ENCODE measurements around the gene INPP5D. TPM values are rescaled to one million over a fixed set of nuclear protein-coding genes. Genes with fewer than 3 reads are reported as not detected.

The INPP5D gene
- total and polyA plus RNA-seq, 4 donors, result 2.9 to 18.8 (median 6.6) TPM

GRCh38 chr2:233118648-233119000 is 58.5 kb downstream of the INPP5D start:
- no peak overlapping the region for H3K9ac ChIP-seq (ENCODE audit: low read depth in 1 of 2, low read length in 2 of 2)
- no peak overlapping the region for H3K27ac ChIP-seq (ENCODE audit: low read depth in 1 of 2, low read length in 2 of 2)
- no peaks in the 10 kb centered on the region for H3K4me1 ChIP-seq (ENCODE audit: control insufficient read depth in 4 of 4, insufficient read depth in 4 of 4, low read length in 3 of 4)
- WGBS, result 92% methylated on average over 9 of the region's 9 CpGs
- no peaks in the 10 kb centered on the region for H3K36me3 ChIP-seq (ENCODE audit: control insufficient read depth in 4 of 4, insufficient read depth in 3 of 4, low read depth in 1 of 4, low read length in 3 of 4)
- H3K4me3 ChIP-seq (ENCODE audit: low read depth in 1 of 3, low read length in 3 of 3), result no peak overlapping the region
- TF ChIP-seq JUND (IDR thresholded peaks at IDR 0.05), result no peak
- no peak for TF ChIP-seq HNF4A (conservative IDR thresholded peaks at IDR 0.05)
- TF ChIP-seq, protein P1, sequence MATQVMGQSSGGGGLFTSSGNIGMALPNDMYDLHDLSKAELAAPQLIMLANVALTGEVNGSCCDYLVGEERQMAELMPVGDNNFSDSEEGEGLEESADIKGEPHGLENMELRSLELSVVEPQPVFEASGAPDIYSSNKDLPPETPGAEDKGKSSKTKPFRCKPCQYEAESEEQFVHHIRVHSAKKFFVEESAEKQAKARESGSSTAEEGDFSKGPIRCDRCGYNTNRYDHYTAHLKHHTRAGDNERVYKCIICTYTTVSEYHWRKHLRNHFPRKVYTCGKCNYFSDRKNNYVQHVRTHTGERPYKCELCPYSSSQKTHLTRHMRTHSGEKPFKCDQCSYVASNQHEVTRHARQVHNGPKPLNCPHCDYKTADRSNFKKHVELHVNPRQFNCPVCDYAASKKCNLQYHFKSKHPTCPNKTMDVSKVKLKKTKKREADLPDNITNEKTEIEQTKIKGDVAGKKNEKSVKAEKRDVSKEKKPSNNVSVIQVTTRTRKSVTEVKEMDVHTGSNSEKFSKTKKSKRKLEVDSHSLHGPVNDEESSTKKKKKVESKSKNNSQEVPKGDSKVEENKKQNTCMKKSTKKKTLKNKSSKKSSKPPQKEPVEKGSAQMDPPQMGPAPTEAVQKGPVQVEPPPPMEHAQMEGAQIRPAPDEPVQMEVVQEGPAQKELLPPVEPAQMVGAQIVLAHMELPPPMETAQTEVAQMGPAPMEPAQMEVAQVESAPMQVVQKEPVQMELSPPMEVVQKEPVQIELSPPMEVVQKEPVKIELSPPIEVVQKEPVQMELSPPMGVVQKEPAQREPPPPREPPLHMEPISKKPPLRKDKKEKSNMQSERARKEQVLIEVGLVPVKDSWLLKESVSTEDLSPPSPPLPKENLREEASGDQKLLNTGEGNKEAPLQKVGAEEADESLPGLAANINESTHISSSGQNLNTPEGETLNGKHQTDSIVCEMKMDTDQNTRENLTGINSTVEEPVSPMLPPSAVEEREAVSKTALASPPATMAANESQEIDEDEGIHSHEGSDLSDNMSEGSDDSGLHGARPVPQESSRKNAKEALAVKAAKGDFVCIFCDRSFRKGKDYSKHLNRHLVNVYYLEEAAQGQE (IDR thresholded peaks at IDR 0.05), result no peak
- no peak for TF ChIP-seq NR2F2 (IDR thresholded peaks at IDR 0.05)
- no peaks in the 10 kb centered on the region for H3K9me3 ChIP-seq (ENCODE audit: control insufficient read depth in 4 of 4, low read length in 3 of 4)
- no peaks in the 10 kb centered on the region for H3K27me3 ChIP-seq (ENCODE audit: control insufficient read depth in 4 of 4, insufficient read depth in 4 of 4, low read length in 3 of 4)
- DNase-seq (ENCODE audit: low spot score), result no peak

DNA sequence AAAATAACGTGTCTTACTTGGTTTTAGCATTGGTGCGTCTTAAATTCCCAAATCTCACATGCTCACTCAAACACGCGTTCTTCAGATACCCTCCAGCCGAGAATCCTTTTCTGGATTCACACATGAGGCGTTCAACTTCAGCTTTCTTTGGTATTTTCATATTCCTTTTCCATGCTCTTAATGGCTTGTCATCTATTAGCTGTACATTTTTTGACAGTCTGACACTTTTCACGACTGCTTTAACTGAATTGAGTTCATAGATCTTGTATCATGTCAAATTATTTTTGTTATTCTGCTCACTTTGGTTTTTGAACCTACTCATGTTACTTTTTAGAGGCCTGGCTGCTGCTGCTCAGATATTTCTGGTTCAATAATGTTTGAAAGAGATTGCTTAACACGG is 59.0 kb downstream of the INPP5D start:
- Histone ChIP-seq H3K4me3 (ENCODE audit: low read depth in 1 of 3, low read length in 3 of 3) (no peak overlapping the region), H3K27me3 (ENCODE audit: control insufficient read depth in 4 of 4, insufficient read depth in 4 of 4, low read length in 3 of 4) (no peaks in the 10 kb centered on the region), H3K4me1 (ENCODE audit: control insufficient read depth in 4 of 4, insufficient read depth in 4 of 4, low read length in 3 of 4) (no peaks in the 10 kb centered on the region), H3K9me3 (ENCODE audit: control insufficient read depth in 4 of 4, low read length in 3 of 4) (no peaks in the 10 kb centered on the region), H3K9ac (ENCODE audit: low read depth in 1 of 2, low read length in 2 of 2) (no peak overlapping the region), H3K27ac (ENCODE audit: low read depth in 1 of 2, low read length in 2 of 2) (no peak overlapping the region), H3K36me3 (ENCODE audit: control insufficient read depth in 4 of 4, insufficient read depth in 3 of 4, low read depth in 1 of 4, low read length in 3 of 4) (no peaks in the 10 kb centered on the region)
- no peak for TF ChIP-seq EGR1 (IDR thresholded peaks at IDR 0.05; ENCODE audit: low read depth in 2 of 2)
- TF ChIP-seq FOXA1 (IDR thresholded peaks at IDR 0.05), result no peak
- no peak for TF ChIP-seq JUND (IDR thresholded peaks at IDR 0.05)
- TF ChIP-seq HNF4G (IDR thresholded peaks at IDR 0.05), result no peak
- no peak for TF ChIP-seq TAF1 (conservative IDR thresholded peaks at IDR 0.05)
- no peak for TF ChIP-seq ATF3 (IDR thresholded peaks at IDR 0.05)
- TF ChIP-seq, protein P2, sequence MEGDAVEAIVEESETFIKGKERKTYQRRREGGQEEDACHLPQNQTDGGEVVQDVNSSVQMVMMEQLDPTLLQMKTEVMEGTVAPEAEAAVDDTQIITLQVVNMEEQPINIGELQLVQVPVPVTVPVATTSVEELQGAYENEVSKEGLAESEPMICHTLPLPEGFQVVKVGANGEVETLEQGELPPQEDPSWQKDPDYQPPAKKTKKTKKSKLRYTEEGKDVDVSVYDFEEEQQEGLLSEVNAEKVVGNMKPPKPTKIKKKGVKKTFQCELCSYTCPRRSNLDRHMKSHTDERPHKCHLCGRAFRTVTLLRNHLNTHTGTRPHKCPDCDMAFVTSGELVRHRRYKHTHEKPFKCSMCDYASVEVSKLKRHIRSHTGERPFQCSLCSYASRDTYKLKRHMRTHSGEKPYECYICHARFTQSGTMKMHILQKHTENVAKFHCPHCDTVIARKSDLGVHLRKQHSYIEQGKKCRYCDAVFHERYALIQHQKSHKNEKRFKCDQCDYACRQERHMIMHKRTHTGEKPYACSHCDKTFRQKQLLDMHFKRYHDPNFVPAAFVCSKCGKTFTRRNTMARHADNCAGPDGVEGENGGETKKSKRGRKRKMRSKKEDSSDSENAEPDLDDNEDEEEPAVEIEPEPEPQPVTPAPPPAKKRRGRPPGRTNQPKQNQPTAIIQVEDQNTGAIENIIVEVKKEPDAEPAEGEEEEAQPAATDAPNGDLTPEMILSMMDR (IDR thresholded peaks at IDR 0.05; ENCODE audit: low read depth, low read length, missing input control), result no peak
- TF ChIP-seq, protein P3, sequence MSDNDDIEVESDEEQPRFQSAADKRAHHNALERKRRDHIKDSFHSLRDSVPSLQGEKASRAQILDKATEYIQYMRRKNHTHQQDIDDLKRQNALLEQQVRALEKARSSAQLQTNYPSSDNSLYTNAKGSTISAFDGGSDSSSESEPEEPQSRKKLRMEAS (IDR thresholded peaks at IDR 0.05), result no peak
- TF ChIP-seq NR2F2 (IDR thresholded peaks at IDR 0.05), result no peak
- no peak for TF ChIP-seq GABPA (IDR thresholded peaks at IDR 0.05 in 1 of 2, conservative IDR thresholded peaks at IDR 0.05 in 1 of 2)
- TF ChIP-seq, protein P4, sequence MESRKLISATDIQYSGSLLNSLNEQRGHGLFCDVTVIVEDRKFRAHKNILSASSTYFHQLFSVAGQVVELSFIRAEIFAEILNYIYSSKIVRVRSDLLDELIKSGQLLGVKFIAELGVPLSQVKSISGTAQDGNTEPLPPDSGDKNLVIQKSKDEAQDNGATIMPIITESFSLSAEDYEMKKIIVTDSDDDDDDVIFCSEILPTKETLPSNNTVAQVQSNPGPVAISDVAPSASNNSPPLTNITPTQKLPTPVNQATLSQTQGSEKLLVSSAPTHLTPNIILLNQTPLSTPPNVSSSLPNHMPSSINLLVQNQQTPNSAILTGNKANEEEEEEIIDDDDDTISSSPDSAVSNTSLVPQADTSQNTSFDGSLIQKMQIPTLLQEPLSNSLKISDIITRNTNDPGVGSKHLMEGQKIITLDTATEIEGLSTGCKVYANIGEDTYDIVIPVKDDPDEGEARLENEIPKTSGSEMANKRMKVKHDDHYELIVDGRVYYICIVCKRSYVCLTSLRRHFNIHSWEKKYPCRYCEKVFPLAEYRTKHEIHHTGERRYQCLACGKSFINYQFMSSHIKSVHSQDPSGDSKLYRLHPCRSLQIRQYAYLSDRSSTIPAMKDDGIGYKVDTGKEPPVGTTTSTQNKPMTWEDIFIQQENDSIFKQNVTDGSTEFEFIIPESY (IDR thresholded peaks at IDR 0.05), result no peak
- no peak for TF ChIP-seq FOXA2 (IDR thresholded peaks at IDR 0.05)
- TF ChIP-seq, protein P1 (IDR thresholded peaks at IDR 0.05), result no peak
- TF ChIP-seq RAD21 (IDR thresholded peaks at IDR 0.05), result no peak
- no peak for DNase-seq (ENCODE audit: low spot score)
- 82% methylated on average over 8 of the region's 8 CpGs for WGBS

All from liver (tissue), 9 donors.